HepG2 (cell line): Measurements from ENCODE around the gene TADA3. TPM values are rescaled to one million over a fixed set of nuclear protein-coding genes. Genes with fewer than 3 reads are reported as not detected.
A peak's percentile ranks its signal among the peaks of the same experiment; 100 is the strongest.

ENCODE experiments used
- ATAC-seq: fragments of 200-7000 bp; cut with Tn5 transposase; 3 replicates; pipeline ENCODE4 v1.9.1; 2020; ENCODE audit warnings: mild to moderate bottlenecking, moderate library complexity
- BruUV-seq: library from RNA; stranded (reverse); fragments of 400-500 nt; replicated peaks from 2 replicates; lab custom pipeline; 2021; lab: Mats Ljungman, UMichigan
- CTCF ChIA-PET: fragments of 300-600 bp; formaldehyde crosslinking; extraction: SDS; loops from one replicate; lab custom pipeline; 2021; ENCODE audit warnings: low total read pairs, inconsistent platforms, low intra/inter-chr PET ratio; lab: Yijun Ruan, JAX
- POLR2A ChIA-PET: fragments of 350-600 bp; sonication (Branson Sonifier 250); formaldehyde crosslinking; loops from one replicate; lab custom pipeline; 2020; ENCODE audit warnings: antibody characterized with exemption, inconsistent platforms; lab: Yijun Ruan, JAX
- DNase-seq: peaks from one replicate; pipeline ENCODE4 v3.0.0-alpha.2; 2015; ENCODE audit warnings: low spot score
- FAIRE-seq: peaks from 3 replicates; lab custom pipeline; 2011; peaks lifted over from hg19 to GRCh38; lab: Jason Lieb, UNC
- H2AFZ ChIP-seq: one replicate; pipeline ENCODE4 v1.6.1; 2011; ENCODE audit warnings: low read length, inconsistent platforms
- H3K27ac ChIP-seq: fragments of 300-600 bp; 3 replicates; pipeline ENCODE4 v1.8.0; 2011; ENCODE audit warnings: mixed run types, mild to moderate bottlenecking, mixed read lengths, low read length, inconsistent platforms; ENCODE audit not compliant: insufficient read depth; ENCODE audit errors: extremely low read length
- H3K27me3 ChIP-seq, 2 experiments: fragments of 200-600 bp in 1 of 2; 2 replicates in 1 of 2; 3 replicates in 1 of 2; pipeline versions ENCODE4 v1.6.0 to v1.8.0; 2011; ENCODE audit warnings: low read length in 2 of 2, mild to moderate bottlenecking in 2 of 2, moderate library complexity in 2 of 2, inconsistent platforms in 1 of 2; ENCODE audit not compliant: insufficient read depth in 2 of 2, control insufficient read depth in 1 of 2
- H3K36me3 ChIP-seq, 2 experiments: fragments of 200-600 bp in 1 of 2; replicated peaks in 1 of 2; 2 replicates in 1 of 2; 3 replicates in 1 of 2; pipeline versions ENCODE4 v1.5.1 to v1.8.0; 2011; ENCODE audit warnings: low read length in 2 of 2, inconsistent platforms in 1 of 2; ENCODE audit not compliant: insufficient read depth in 2 of 2, control insufficient read depth in 1 of 2
- H3K4me1 ChIP-seq: 2 replicates; pipeline ENCODE4 v1.5.1; 2012; ENCODE audit warnings: low read length, inconsistent platforms; ENCODE audit not compliant: insufficient read depth
- H3K4me2 ChIP-seq: 2 replicates; pipeline ENCODE4 v1.6.0; 2011; ENCODE audit warnings: low read depth, low read length, inconsistent platforms
- H3K4me3 ChIP-seq, 3 experiments: fragments of 200-600 bp in 1 of 3; sonication (generic), shearing (Covaris generic) in 1 of 3; replicated peaks in 1 of 3; 2 replicates each; pipeline ENCODE4 v1.5.1; 2011 to 2016; ENCODE audit warnings: low read length in 3 of 3, inconsistent platforms in 2 of 3, low read depth in 2 of 3, mild to moderate bottlenecking in 2 of 3, control low read depth in 1 of 3, mixed read lengths in 1 of 3; ENCODE audit not compliant: insufficient read depth in 1 of 3
- H3K79me2 ChIP-seq: one replicate; pipeline ENCODE4 v1.6.1; 2011; ENCODE audit warnings: low read length, inconsistent platforms; ENCODE audit not compliant: insufficient read depth
- H3K9ac ChIP-seq: 2 replicates; pipeline ENCODE4 v1.6.0; 2011; ENCODE audit warnings: mild to moderate bottlenecking, low read depth, low read length, inconsistent platforms; ENCODE audit not compliant: insufficient read depth
- H3K9me3 ChIP-seq: 2 replicates; pipeline ENCODE4 v1.5.1; 2012; ENCODE audit warnings: mild to moderate bottlenecking, low read length
- H4K20me1 ChIP-seq: 2 replicates; pipeline ENCODE4 v1.6.0; 2011; ENCODE audit warnings: inconsistent platforms, mild to moderate bottlenecking, low read length, moderate library complexity; ENCODE audit not compliant: insufficient read depth
- KMT2B ChIP-seq: IDR thresholded peaks from 2 replicates; pipeline ENCODE4 v1.6.1; 2016; ENCODE audit warnings: missing genetic modification reagents, missing compliant biosample characterization
- NFIB ChIP-seq: sonication (generic); formaldehyde crosslinking; IDR thresholded peaks from 2 replicates; pipeline ENCODE4 v1.9.0; 2021; ENCODE audit warnings: missing genetic modification reagents, mild to moderate bottlenecking, borderline replicate concordance
- NRL ChIP-seq: sonication (generic); formaldehyde crosslinking; IDR thresholded peaks from 2 replicates; pipeline ENCODE4 v1.5.0; 2020; ENCODE audit warnings: missing genetic modification reagents, mild to moderate bottlenecking, moderate library complexity, borderline replicate concordance
- POLR2G ChIP-seq: fragments of 200-400 bp; formaldehyde crosslinking; IDR thresholded peaks from 2 replicates; pipeline ENCODE4 v1.6.1; 2018; ENCODE audit warnings: mild to moderate bottlenecking, low read depth, low read length, moderate library complexity
- TOPORS ChIP-seq: sonication (generic); formaldehyde crosslinking; IDR thresholded peaks from 2 replicates; pipeline ENCODE4 v1.8.0; 2023; ENCODE audit warnings: mild to moderate bottlenecking, missing genetic modification reagents
- WIZ ChIP-seq: sonication (generic); formaldehyde crosslinking; IDR thresholded peaks from 2 replicates; pipeline ENCODE4 v1.5.1; 2020; ENCODE audit warnings: mild to moderate bottlenecking, missing genetic modification reagents
- ZNF251 ChIP-seq: sonication (generic); formaldehyde crosslinking; IDR thresholded peaks from 2 replicates; pipeline ENCODE4 v1.9.0; 2021; ENCODE audit warnings: mild to moderate bottlenecking, missing genetic modification reagents
- ZNF501 ChIP-seq: sonication (generic); formaldehyde crosslinking; IDR thresholded peaks from 2 replicates; pipeline ENCODE4 v1.5.1; 2020; ENCODE audit warnings: mild to moderate bottlenecking, moderate library complexity, missing genetic modification reagents
- ZNF605 ChIP-seq: sonication (generic); formaldehyde crosslinking; IDR thresholded peaks from 2 replicates; pipeline ENCODE4 v1.8.0; 2022; ENCODE audit warnings: mild to moderate bottlenecking, missing genetic modification reagents
- WGBS: methylation state at CpG from one replicate; pipeline ENCODE4 v1.1.6; 2017; ENCODE audit warnings: low lambda C conversion rate; 5-methylcytosine and 5-hydroxymethylcytosine counted together
- in situ Hi-C: cut with HindIII; loops from 2 replicates; pipeline ENCODE4 v1.10.0; 2017; ENCODE audit warnings: low pct_unique_long_range_greater_than_20kb; ENCODE audit not compliant: extremely low pct_ligation_motif_present
- intact Hi-C: fragments of 100-400 bp; cut with micrococcal nuclease; formaldehyde crosslinking; loops from one replicate; pipeline ENCODE4 v1.10.0; 2022; ENCODE audit not compliant: unreplicated experiment
- polyA plus RNA-seq, 8 experiments: library from polyadenylated mRNA; depleted of rRNA in 3 of 8; stranded (reverse) in 7 of 8; unstranded in 1 of 8; fragments of >200 nt; fragmentation: Illumina TruSeq in 4 of 8; extraction: Trizol in 4 of 8; gene quantifications; 2 replicates each; pipeline versions ENCODE4 v1.2.1 to v1.2.3, GENCODE V29; 2011 to 2016; ENCODE audit warnings: low read depth in 4 of 8, missing spikeins in 1 of 8, mixed read lengths in 1 of 8; ENCODE audit not compliant: insufficient read depth in 1 of 8
- total RNA-seq, 5 experiments: library from RNA; depleted of rRNA; stranded (reverse); fragments of >200 nt; fragmentation: Illumina TruSeq; extraction: Trizol; gene quantifications; 2 replicates each; pipeline ENCODE4 v1.2.3, GENCODE V29; 2016; ENCODE audit warnings: low read depth in 1 of 5
- TF ChIP-seq, protein P1 (sequence below): sonication (generic); formaldehyde crosslinking; IDR thresholded peaks from 2 replicates; pipeline ENCODE4 v1.4.0; 2020; ENCODE audit warnings: low read depth, mild to moderate bottlenecking, missing genetic modification reagents
- TF ChIP-seq, protein P2 (sequence below): sonication (generic); formaldehyde crosslinking; conservative IDR thresholded peaks from 2 replicates; pipeline ENCODE4 v1.5.0; 2020; ENCODE audit warnings: missing genetic modification reagents
- TF ChIP-seq, protein P3 (sequence below): sonication (generic); formaldehyde crosslinking; IDR thresholded peaks from 2 replicates; pipeline ENCODE4 v1.8.0; 2022; ENCODE audit warnings: missing genetic modification reagents, low read depth, mild to moderate bottlenecking, borderline replicate concordance
- TF ChIP-seq, protein P4 (sequence below): IDR thresholded peaks from 2 replicates; pipeline ENCODE4 v1.6.1; 2016; ENCODE audit warnings: missing compliant biosample characterization, missing genetic modification reagents, borderline replicate concordance
- TF ChIP-seq, protein P5 (sequence below): sonication (generic); formaldehyde crosslinking; IDR thresholded peaks from 2 replicates; pipeline ENCODE4 v1.8.0; 2022; ENCODE audit warnings: missing genetic modification reagents, mild to moderate bottlenecking, borderline replicate concordance
- TF ChIP-seq, protein P6 (sequence below): IDR thresholded peaks from 2 replicates; pipeline ENCODE4 v1.6.1; 2016; ENCODE audit warnings: low read depth
- TF ChIP-seq, protein P7 (sequence below): sonication (generic); formaldehyde crosslinking; IDR thresholded peaks from 2 replicates; pipeline ENCODE4 v1.8.0; 2022; ENCODE audit warnings: mild to moderate bottlenecking, missing genetic modification reagents, moderate library complexity

TADA3 gene
- total and polyA plus RNA-seq, 2 of the 13 experiments (the other 11 are each of a cell fraction or from before 2014, with no cell fraction given) = 32.1 to 37.1 TPM

DNA sequence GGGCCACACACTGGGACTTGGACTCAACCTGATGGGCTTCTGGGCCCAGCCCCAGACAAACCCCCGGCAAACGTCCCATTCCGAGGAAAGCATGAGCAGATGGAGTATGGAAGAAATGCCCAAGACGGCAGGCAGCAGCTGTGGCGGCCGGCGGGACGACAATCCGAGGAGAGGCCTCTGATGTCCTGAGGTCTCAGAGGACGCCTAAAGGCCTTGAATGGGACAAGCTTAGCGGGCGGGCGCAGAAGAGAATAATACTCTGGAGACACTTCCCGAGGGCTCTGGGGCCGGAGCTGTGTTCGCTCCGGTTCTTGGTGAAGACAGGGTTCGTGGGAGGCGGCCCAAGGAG lies 43.0 kb downstream of the TADA3 start:
- FAIRE-seq (no peak), ATAC-seq (peak; percentile 22), DNase-seq (no peak)
- Histone ChIP-seq H3K27me3 (no peaks in the 10 kb centered on the region), H2AFZ (no peak overlapping the region), H3K9ac (peak overlapping the region; percentile 77), H4K20me1 (no peaks in the 10 kb centered on the region), H3K4me2 (peak overlapping the region; percentile 90), H3K4me1 (peaks cover 19% of the 10 kb centered on the region), H3K27ac (peak overlapping the region; percentile 72), H3K79me2 (peaks cover 13% of the 10 kb centered on the region), H3K36me3 (peaks cover 33 to 46% of the 10 kb centered on the region in 2 experiments), H3K9me3 (no peaks in the 10 kb centered on the region), H3K4me3 (peak overlapping the region; percentile 78 to 89 (median 83))
- in situ Hi-C loops (no loop called here), intact Hi-C loops (loop anchor here (1.0 kb wide), 1 partner anchor 18 kb away; the partner anchor contains the start of gene BRPF1)
- WGBS = 31% methylated on average over 16 of the region's 19 CpGs
- ChIA-PET POLR2A (interaction anchor here (1.0 to 4.0 kb wide), 11 partner anchors 11 to 197 kb away, joined by 3 to 50 read pairs (median 7); partner anchors contain the start of genes ARPC4, BRPF1, CAMK1 and TADA3), CTCF (no interaction called here)
- BruUV-seq = TSS peak; percentile 76
- TF ChIP-seq ZNF605 (CRISPR knock-in tag) (peak; percentile 49; the same call in 1 of the 2 replicates), NRL (0 out of 2 replicates have a peak, but pooled peaks have one; percentile 40), KMT2B (no peak), TOPORS (no peak), WIZ (CRISPR knock-in tag) (no peak), NFIB (no peak), POLR2G (no peak), ZNF251 (0 out of 2 replicates have a peak, but pooled peaks have one; percentile 39), ZNF501 (CRISPR knock-in tag) (peak; percentile 63; the same call in 1 of the 2 replicates)
- TF ChIP-seq, protein P1, sequence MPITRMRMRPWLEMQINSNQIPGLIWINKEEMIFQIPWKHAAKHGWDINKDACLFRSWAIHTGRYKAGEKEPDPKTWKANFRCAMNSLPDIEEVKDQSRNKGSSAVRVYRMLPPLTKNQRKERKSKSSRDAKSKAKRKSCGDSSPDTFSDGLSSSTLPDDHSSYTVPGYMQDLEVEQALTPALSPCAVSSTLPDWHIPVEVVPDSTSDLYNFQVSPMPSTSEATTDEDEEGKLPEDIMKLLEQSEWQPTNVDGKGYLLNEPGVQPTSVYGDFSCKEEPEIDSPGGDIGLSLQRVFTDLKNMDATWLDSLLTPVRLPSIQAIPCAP (CRISPR knock-in tag) = no peak
- TF ChIP-seq, protein P2, sequence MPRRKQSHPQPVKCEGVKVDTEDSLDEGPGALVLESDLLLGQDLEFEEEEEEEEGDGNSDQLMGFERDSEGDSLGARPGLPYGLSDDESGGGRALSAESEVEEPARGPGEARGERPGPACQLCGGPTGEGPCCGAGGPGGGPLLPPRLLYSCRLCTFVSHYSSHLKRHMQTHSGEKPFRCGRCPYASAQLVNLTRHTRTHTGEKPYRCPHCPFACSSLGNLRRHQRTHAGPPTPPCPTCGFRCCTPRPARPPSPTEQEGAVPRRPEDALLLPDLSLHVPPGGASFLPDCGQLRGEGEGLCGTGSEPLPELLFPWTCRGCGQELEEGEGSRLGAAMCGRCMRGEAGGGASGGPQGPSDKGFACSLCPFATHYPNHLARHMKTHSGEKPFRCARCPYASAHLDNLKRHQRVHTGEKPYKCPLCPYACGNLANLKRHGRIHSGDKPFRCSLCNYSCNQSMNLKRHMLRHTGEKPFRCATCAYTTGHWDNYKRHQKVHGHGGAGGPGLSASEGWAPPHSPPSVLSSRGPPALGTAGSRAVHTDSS (CRISPR knock-in tag) = 0 out of 2 replicates have a peak, but pooled peaks have one; percentile 64
- TF ChIP-seq, protein P3, sequence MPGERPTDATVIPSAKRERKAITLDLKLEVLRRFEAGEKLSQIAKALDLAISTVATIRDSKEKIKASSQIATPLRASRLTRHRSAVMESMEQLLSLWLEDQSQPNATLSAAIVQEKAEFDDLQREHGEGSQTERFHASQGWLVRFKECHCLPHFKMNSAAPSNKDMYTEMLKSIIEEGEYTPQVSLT (CRISPR knock-in tag) = 0 out of 2 replicates have a peak, but pooled peaks have one; percentile 52
- TF ChIP-seq, protein P4, sequence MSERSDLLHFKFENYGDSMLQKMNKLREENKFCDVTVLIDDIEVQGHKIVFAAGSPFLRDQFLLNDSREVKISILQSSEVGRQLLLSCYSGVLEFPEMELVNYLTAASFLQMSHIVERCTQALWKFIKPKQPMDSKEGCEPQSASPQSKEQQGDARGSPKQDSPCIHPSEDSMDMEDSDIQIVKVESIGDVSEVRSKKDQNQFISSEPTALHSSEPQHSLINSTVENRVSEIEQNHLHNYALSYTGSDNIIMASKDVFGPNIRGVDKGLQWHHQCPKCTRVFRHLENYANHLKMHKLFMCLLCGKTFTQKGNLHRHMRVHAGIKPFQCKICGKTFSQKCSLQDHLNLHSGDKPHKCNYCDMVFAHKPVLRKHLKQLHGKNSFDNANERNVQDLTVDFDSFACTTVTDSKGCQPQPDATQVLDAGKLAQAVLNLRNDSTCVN (CRISPR knock-in tag) = no peak
- TF ChIP-seq, protein P5, sequence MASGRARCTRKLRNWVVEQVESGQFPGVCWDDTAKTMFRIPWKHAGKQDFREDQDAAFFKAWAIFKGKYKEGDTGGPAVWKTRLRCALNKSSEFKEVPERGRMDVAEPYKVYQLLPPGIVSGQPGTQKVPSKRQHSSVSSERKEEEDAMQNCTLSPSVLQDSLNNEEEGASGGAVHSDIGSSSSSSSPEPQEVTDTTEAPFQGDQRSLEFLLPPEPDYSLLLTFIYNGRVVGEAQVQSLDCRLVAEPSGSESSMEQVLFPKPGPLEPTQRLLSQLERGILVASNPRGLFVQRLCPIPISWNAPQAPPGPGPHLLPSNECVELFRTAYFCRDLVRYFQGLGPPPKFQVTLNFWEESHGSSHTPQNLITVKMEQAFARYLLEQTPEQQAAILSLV (CRISPR knock-in tag) = no peak
- TF ChIP-seq, protein P6, sequence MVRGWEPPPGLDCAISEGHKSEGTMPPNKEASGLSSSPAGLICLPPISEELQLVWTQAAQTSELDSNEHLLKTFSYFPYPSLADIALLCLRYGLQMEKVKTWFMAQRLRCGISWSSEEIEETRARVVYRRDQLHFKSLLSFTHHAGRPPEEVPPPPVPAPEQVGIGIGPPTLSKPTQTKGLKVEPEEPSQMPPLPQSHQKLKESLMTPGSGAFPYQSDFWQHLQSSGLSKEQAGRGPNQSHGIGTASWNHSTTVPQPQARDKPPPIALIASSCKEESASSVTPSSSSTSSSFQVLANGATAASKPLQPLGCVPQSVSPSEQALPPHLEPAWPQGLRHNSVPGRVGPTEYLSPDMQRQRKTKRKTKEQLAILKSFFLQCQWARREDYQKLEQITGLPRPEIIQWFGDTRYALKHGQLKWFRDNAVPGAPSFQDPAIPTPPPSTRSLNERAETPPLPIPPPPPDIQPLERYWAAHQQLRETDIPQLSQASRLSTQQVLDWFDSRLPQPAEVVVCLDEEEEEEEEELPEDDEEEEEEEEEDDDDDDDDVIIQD = 0 out of 2 replicates have a peak, but pooled peaks have one; percentile 2
- TF ChIP-seq, protein P7, sequence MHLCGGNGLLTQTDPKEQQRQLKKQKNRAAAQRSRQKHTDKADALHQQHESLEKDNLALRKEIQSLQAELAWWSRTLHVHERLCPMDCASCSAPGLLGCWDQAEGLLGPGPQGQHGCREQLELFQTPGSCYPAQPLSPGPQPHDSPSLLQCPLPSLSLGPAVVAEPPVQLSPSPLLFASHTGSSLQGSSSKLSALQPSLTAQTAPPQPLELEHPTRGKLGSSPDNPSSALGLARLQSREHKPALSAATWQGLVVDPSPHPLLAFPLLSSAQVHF (CRISPR knock-in tag) = no peak
